Mucosa of gallbladder (tissue), 1 donor: ENCODE results near the gene GPR84. TPM values are rescaled to one million over a fixed set of nuclear protein-coding genes. Genes with fewer than 3 reads are reported as not detected.

Source experiments
- DNase-seq: peaks from one replicate; pipeline ENCODE4 v3.0.0-alpha.2; 2020; ENCODE audit warnings: low spot score
- total RNA-seq: library from RNA; stranded (reverse); gene quantifications from one replicate; pipeline ENCODE4 v1.2.1, GENCODE V29; 2021
- donor health status: DM: no; HTN: no; CAD: no.

The GPR84 gene
- 1.8 TPM for total RNA-seq

GRCh38 chr12:54364413-54364812 lies at the start of gene GPR84:
GPR84 (minus strand) TSS chr12:54364486; CDS start chr12:54363851, 635 bp downstream.
- no peak for DNase-seq

DNA sequence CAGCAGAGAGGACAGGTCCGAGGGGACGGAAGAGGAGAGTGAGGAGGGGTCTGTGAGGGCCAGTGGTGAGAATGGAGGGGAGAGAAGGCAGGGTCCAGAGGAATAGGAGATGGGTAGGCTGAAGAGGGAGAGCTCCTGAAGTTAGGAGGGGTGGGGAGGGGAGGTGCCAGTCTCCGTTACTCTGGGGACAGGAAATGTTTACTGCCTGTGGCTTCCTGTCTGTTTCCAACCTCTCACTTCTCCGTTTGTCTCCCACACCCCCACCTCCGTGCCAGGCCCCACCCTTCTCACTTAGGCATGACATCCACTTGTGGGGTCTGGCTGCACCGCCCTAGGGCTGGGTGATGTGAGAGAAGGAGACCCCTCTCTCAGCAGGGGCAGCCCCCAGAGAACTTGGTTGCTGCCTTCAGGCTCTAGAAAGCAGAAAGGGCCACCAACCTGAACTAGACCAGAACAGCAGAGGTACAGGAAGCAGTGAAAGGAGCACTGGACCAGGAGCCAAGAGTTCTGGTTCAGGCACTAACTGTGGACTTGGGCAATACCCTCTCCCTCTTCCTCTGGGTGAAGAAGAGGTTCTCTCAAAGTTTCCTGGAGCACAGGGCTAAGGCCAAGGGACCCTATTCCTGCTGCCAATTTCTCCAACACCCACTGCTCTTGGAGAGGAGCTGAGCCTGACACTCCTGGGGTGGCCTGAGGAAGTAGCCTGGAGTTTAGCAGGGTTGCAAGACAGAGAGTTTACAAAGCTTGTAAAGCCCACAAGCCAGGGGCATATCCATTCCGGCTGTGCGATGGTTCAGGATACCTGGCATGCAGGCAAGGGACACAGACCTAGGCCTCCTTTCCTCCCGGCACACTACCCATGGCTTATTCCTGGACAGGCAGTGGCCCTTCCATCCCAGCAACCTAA lies 49.3 kb upstream of the GPR84 start:
- DNase-seq = no peak

DNA sequence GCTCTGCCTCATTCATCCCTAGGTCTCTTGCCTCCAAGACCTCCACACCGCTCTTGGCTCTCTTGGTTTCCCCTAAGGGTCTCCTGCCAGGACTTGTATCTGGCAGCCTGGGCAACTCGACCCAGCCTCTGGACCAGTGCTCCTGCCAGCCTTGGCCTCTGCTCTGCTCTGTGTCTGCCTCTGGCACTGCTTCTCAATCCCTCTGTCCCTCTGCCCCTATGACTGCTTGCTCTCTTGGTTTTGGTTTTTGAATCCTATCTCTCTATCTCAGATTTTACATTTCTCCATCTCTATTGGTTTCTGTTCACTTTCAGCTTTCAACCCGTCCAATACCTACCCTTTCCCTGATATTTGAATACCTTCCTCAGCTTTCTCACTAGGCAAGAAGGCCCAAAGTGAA lies 48.5 kb upstream of the GPR84 start:
- DNase-seq = no peak

GRCh38 chr12:54412348-54412747 lies 48.1 kb upstream of the GPR84 start:
- DNase-seq = no peak

- no peak for DNase-seq
These were observed 47.3 kb upstream of the GPR84 start for GRCh38 chr12:54411391-54412241.

DNA sequence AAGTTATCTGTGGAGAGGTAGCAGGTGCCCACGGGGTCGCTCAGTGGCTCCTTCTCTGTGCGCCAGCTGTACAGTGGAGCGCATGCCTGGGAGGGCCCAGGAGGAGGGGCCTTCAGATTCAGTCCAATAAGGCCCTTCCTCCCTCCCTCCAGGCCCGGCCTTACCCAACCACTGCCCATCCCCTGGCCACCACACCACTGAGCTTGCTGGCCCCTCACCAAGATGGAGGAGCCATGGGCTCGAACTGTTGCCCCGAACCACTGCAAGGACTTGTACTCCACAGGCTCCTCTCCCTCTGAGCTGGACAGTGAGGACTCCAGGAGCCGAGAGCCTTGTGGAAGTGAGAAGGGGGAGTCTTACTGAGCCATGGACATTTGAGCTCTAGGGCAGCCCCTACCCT lies 45.0 kb upstream of the GPR84 start:
- no peak for DNase-seq

DNA sequence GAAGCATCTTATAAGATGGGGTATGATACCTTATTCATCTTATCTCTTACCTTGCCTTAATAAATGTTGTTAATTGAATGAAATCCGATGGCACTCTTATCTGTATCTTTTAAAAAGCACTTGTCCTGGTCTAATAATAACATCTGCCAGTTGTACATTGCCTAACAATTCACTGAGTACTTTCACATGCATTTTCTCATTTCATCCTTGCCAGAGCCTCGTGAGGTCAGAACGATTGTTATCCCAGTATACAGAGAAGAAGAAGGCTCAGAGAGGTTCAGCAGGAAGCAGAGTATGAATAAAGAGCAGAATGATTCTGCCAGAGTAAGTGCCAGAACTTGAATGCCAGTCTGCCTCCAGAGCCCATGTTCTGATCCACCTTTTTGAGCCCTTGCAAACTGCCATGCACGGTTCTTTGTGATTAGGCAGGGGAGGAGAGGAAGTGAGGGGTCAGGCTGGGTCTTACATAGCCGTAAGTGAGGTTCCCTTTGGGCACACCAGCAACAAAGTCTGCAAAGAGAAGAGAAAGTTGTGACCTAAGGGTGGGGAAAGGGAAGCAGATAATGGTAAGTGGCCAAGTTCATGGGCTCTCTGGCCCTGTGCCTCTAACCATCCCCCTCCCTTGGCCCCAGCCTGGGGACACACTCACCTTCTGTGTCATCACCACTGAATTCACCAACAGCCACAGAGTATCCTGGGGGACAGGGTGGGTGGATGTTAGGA lies 43.1 kb upstream of the GPR84 start:
- no peak for DNase-seq

DNA sequence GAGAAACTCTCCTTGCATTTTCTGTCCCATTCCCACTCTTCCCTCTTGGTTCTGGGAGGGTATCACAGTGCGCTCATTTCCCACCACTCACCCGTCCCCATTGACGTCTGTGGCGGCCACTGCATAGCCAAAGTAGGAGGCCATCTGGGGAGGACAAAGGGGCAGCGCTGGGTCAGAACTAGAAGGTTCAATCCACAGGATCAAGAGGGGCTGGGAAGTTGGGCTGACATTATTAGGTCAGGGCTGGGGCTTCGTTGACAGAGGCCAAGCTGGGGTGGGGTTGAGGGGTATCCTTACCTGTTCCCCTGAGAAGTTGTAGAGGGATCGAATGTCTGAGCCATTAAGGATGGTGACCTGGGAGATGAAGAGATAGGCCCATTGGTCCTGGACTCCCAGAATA lies 41.3 kb upstream of the GPR84 start:
- no peak for DNase-seq

- DNase-seq = no peak
These were observed 40.8 kb upstream of the GPR84 start for GRCh38 chr12:54405106-54405505.

DNA sequence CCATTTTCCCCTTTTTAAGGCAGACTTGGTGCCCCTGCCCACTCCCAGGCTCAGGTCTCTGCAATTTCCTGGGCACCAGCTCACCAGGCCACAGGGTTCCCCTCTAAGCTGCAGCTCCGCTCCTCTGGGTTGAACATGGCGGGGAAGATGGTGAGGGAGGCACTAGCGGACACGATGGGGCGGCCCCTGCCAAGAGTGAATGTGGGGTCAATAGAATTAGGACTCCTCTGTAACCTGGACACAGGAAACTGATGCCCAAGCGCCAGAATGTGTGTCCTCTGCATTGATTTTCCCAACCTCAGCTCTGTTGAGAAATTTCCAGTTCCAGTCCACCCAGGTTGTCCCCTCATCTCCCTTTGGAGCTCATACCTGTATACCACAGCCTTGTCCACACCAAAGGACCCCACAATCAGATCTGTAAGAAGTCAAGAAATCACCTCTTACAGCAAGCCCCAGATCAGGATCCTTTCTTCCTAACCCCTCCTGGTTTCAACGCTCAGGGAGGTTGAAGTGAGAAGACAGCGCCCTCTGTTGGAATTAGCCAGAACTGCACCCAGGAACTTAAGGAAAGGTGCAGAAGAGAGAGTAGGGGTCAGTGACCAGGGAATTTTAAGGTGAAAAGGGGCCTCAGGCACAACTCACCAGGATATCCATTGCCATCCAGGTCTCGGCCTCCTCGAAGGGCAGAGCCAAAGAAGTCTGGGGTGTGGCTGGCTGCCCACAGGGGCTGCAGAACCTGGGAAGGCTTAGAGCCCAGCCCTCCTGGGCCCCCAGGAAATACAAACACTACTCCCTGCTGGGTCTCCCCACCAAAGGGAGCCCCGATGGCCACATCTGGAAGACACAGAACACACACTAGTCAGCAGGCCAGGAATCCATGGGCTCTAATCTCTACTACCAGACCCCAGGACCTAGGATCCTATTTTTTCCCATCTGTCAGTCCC lies 40.0 kb upstream of the GPR84 start:
- peak; percentile 55 for DNase-seq

- no peak for DNase-seq
These were observed 36.8 kb upstream of the GPR84 start for GRCh38 chr12:54401119-54401518.

- DNase-seq = peak; percentile 88
These were observed 34.9 kb upstream of the GPR84 start for GRCh38 chr12:54398995-54399793.

GRCh38 chr12:54398218-54398617 lies 33.9 kb upstream of the GPR84 start:
- no peak for DNase-seq

- no peak for DNase-seq
These were observed 32.9 kb upstream of the GPR84 start for GRCh38 chr12:54397157-54397556.

DNA sequence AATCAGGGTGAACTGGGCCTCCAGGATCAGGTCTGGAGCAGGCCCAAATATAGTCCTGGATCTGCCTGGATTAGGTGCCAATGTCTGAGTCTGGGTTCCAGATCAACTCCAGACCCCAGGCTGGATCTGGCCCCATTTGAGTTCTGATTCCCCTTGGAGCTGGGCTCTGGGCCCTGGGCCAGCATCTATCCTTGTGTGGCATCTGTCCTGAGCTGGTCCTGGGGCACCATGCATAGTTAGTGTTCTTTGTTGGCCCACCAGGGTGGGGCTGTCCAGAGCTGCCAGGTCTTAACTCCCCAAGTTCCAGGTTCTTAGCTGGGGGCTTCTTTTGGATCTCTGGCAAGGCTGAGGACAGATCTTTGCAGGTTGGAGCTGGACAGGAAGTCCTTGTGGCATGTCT lies 31.3 kb upstream of the GPR84 start:
- no peak for DNase-seq

DNA sequence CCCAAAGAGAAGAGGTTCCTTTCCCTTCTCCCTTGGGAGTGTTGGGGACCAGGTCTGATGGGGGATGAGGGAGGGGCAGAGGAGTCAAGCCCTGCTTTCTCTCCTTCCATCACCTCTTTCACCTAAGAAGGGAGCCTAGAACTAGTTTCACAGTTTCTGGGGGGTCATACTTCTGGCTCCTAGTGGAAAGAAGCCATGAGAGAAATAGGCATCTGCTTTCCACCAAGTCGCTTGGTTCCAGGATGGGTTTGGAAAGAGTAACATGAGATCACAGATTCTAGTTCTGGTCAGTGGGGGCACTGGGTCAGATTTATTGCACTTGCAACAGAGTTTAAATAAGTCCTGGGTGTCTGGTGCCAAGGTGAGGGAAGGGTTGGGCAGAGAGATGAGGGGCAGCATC lies 30.7 kb upstream of the GPR84 start:
- DNase-seq = no peak

DNA sequence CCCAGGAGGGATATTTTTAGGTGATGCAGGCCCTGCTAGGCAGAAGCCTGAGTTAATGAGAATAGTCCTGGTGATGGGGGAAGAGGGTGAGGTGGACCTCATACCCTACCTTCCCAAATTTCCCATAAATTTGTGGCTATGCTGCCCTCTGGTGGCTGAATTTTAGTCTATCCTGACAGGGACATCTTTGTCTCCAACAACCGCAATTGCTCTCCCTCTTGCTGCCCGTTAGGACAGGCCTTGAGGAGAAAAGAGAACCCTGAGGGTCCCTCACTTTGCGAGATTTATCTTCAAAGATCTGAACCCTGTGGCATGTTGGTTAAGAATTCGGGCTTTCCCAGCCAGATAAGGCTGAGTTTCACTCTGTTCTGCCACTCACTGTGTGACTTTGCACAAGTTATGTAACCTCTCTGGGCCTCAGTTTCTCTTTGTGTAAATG lies 30.0 kb upstream of the GPR84 start:
- no peak for DNase-seq

- no peak for DNase-seq
These were observed 29.5 kb upstream of the GPR84 start for GRCh38 chr12:54393743-54394142.

GRCh38 chr12:54393207-54393609 lies 28.9 kb upstream of the GPR84 start:
- no peak for DNase-seq
